Effector memory CD8-positive, alpha-beta T cell (primary cell): Measurements from ENCODE around the gene INSYN1.
"Not testable (repeated sequence)": the region's sequence is repeated elsewhere in the genome, so short reads cannot be mapped to it uniquely, and the experiment has no call there.

Source experiments
- ATAC-seq: fragments of 150-1000 bp; cut with Tn5 transposase; replicated peaks from 2 replicates; pipeline ENCODE4 v1.10.0; 2021; ENCODE audit warnings: mild to moderate bottlenecking, moderate library complexity
- DNase-seq, 3 experiments: peaks; one replicate each; pipeline ENCODE4 v3.0.0; 2021
- H3K27ac Mint-ChIP-seq, 2 donors: one replicate each; pipeline ENCODE4 v1.8.0; 2022; ENCODE audit warnings: mild to moderate bottlenecking in 2 of 2, mixed read lengths in 2 of 2, moderate library complexity in 2 of 2
- H3K27me3 Mint-ChIP-seq, 2 donors: one replicate each; pipeline ENCODE4 v1.8.0; 2022; ENCODE audit warnings: mixed read lengths in 2 of 2
- H3K36me3 Mint-ChIP-seq: one replicate; pipeline ENCODE4 v1.8.0; 2022; ENCODE audit warnings: mild to moderate bottlenecking, moderate library complexity, mixed read lengths; ENCODE audit not compliant: insufficient read depth
- H3K4me1 Mint-ChIP-seq, 2 donors: one replicate each; pipeline ENCODE4 v1.8.0; 2022; ENCODE audit warnings: low read depth in 2 of 2, mixed read lengths in 2 of 2
- H3K4me3 Mint-ChIP-seq, 2 donors: one replicate each; pipeline ENCODE4 v1.8.0; 2022; ENCODE audit warnings: mild to moderate bottlenecking in 2 of 2, mixed read lengths in 2 of 2, moderate library complexity in 2 of 2
- H3K9me3 Mint-ChIP-seq, 2 donors: one replicate each; pipeline ENCODE4 v1.8.0; 2022; ENCODE audit warnings: mixed read lengths in 2 of 2
- total RNA-seq, 9 experiments: gene quantifications; one replicate each; lab custom pipeline; 2026; lab: John Stamatoyannopoulos, UW

Gene INSYN1
- 0 to 0.96 (median 0) reads per million in 9 experiments for total RNA-seq

- Mint-ChIP-seq H3K27ac (no peak within 1 kb of the TSS), H3K27me3 (peaks cover 63 to 68% of the 10 kb centered on the region in 2 donors), H3K36me3 (no peaks in the 10 kb centered on the region), H3K4me1 (peaks cover 0 to 3% of the 10 kb centered on the region in 2 donors), H3K9me3 (no peaks in the 10 kb centered on the region), H3K4me3 (peak within 1 kb of the TSS; percentile 30 to 53)
- ATAC-seq (no peak), DNase-seq (no peak)
Observed at GRCh38 chr15:73753250-73754130, at the start of gene INSYN1. Gene INSYN1 (minus strand): TSS chr15:73753351. CDS start chr15:73751130, 2,221 bp downstream.

GRCh38 chr15:73802431-73803041 lies 49.4 kb upstream of the INSYN1 start:
- no peaks in the 10 kb centered on the region for H3K4me1 Mint-ChIP-seq
- ATAC-seq (no peak), DNase-seq (no peak)
- H3K36me3 Mint-ChIP-seq = no peaks in the 10 kb centered on the region
- no peaks in the 10 kb centered on the region for H3K9me3 Mint-ChIP-seq
- H3K27ac Mint-ChIP-seq = no peak overlapping the region
- H3K4me3 Mint-ChIP-seq = no peak overlapping the region
- peaks cover 0 to 27% of the 10 kb centered on the region in 2 donors for H3K27me3 Mint-ChIP-seq

GRCh38 chr15:73800662-73801345 lies 47.7 kb upstream of the INSYN1 start:
- Mint-ChIP-seq H3K4me1 (no peaks in the 10 kb centered on the region), H3K27me3 (peaks cover 0 to 12% of the 10 kb centered on the region in 2 donors), H3K9me3 (no peaks in the 10 kb centered on the region), H3K36me3 (no peaks in the 10 kb centered on the region), H3K27ac (no peak overlapping the region), H3K4me3 (no peak overlapping the region)
- DNase-seq (no peak), ATAC-seq (no peak)

GRCh38 chr15:73799466-73799865 lies 46.3 kb upstream of the INSYN1 start:
- Mint-ChIP-seq H3K36me3 (no peaks in the 10 kb centered on the region), H3K4me3 (no peak overlapping the region), H3K4me1 (no peaks in the 10 kb centered on the region), H3K27ac (no peak overlapping the region), H3K9me3 (no peaks in the 10 kb centered on the region), H3K27me3 (no peaks in the 10 kb centered on the region)
- DNase-seq = no peak
- ATAC-seq = no peak

- no peak for DNase-seq
- no peak for ATAC-seq
- Mint-ChIP-seq H3K4me3 (no peak overlapping the region), H3K4me1 (no peaks in the 10 kb centered on the region), H3K36me3 (no peaks in the 10 kb centered on the region), H3K27ac (no peak overlapping the region), H3K9me3 (no peaks in the 10 kb centered on the region), H3K27me3 (no peaks in the 10 kb centered on the region)
Observed at GRCh38 chr15:73797366-73798158, 44.4 kb upstream of the INSYN1 start.

- no peak for ATAC-seq
- no peak for DNase-seq
- H3K4me3 Mint-ChIP-seq = no peak overlapping the region
- H3K27ac Mint-ChIP-seq = no peak overlapping the region
- H3K27me3 Mint-ChIP-seq = peaks cover 0 to 2% of the 10 kb centered on the region in 2 donors
- no peaks in the 10 kb centered on the region for H3K36me3 Mint-ChIP-seq
- H3K4me1 Mint-ChIP-seq = no peaks in the 10 kb centered on the region
- H3K9me3 Mint-ChIP-seq = no peaks in the 10 kb centered on the region
Observed at GRCh38 chr15:73796331-73796831, 43.2 kb upstream of the INSYN1 start.

GRCh38 chr15:73794443-73795133 lies 41.4 kb upstream of the INSYN1 start:
- H3K27ac Mint-ChIP-seq = no peak overlapping the region
- no peak for DNase-seq
- H3K9me3 Mint-ChIP-seq = no peaks in the 10 kb centered on the region
- no peak overlapping the region for H3K4me3 Mint-ChIP-seq
- H3K4me1 Mint-ChIP-seq = no peaks in the 10 kb centered on the region
- no peaks in the 10 kb centered on the region for H3K36me3 Mint-ChIP-seq
- H3K27me3 Mint-ChIP-seq = peaks cover 0 to 9% of the 10 kb centered on the region in 2 donors
- no peak for ATAC-seq

- not testable (repeated sequence) for H3K9me3 Mint-ChIP-seq, DNase-seq, ATAC-seq, H3K36me3 Mint-ChIP-seq, H3K4me1 Mint-ChIP-seq, H3K4me3 Mint-ChIP-seq, H3K27ac Mint-ChIP-seq
- H3K27me3 Mint-ChIP-seq = peaks cover 5 to 20% of the 10 kb centered on the region in 2 donors
Observed at GRCh38 chr15:73792899-73793541, 39.9 kb upstream of the INSYN1 start.

- Mint-ChIP-seq H3K27me3 (peaks cover 5 to 22% of the 10 kb centered on the region in 2 donors), H3K4me3 (no peak overlapping the region), H3K9me3 (no peaks in the 10 kb centered on the region), H3K4me1 (no peaks in the 10 kb centered on the region), H3K27ac (no peak overlapping the region), H3K36me3 (no peaks in the 10 kb centered on the region)
- DNase-seq (no peak), ATAC-seq (no peak)
Observed at GRCh38 chr15:73792415-73792814, 39.3 kb upstream of the INSYN1 start.

GRCh38 chr15:73789521-73790240 lies 36.5 kb upstream of the INSYN1 start:
- no peak for DNase-seq
- Mint-ChIP-seq H3K9me3 (no peaks in the 10 kb centered on the region), H3K27ac (no peak overlapping the region), H3K4me1 (no peaks in the 10 kb centered on the region), H3K27me3 (peaks cover 5 to 22% of the 10 kb centered on the region in 2 donors), H3K4me3 (no peak overlapping the region), H3K36me3 (no peaks in the 10 kb centered on the region)
- no peak for ATAC-seq

GRCh38 chr15:73787621-73788020 lies 34.5 kb upstream of the INSYN1 start:
- Mint-ChIP-seq H3K36me3 (no peaks in the 10 kb centered on the region), H3K4me3 (no peak overlapping the region), H3K4me1 (no peaks in the 10 kb centered on the region), H3K27me3 (peaks cover 5 to 22% of the 10 kb centered on the region in 2 donors), H3K27ac (no peak overlapping the region), H3K9me3 (no peaks in the 10 kb centered on the region)
- ATAC-seq (no peak), DNase-seq (no peak)
